ENCODE results near the gene FBXL5.
A peak's percentile ranks its signal among the peaks of the same experiment; 100 is the strongest.

FBXL5 gene

GRCh38 chr4:15675356-15675755 is 20.2 kb upstream of the FBXL5 start:
- DNase-seq, result no peak

GRCh38 chr4:15674926-15675325 is 19.8 kb upstream of the FBXL5 start:
- no peak for DNase-seq

- no peak for DNase-seq
Measured at GRCh38 chr4:15674046-15674445, 18.9 kb upstream of the FBXL5 start.

GRCh38 chr4:15673337-15673736 is 18.2 kb upstream of the FBXL5 start:
- no peak for DNase-seq

- DNase-seq, result no peak
Measured at GRCh38 chr4:15672101-15672500, 16.9 kb upstream of the FBXL5 start.

- DNase-seq, result no peak
Measured at GRCh38 chr4:15670576-15670975, 15.4 kb upstream of the FBXL5 start.

GRCh38 chr4:15668566-15669435 is 13.6 kb upstream of the FBXL5 start:
- DNase-seq, result no peak

GRCh38 chr4:15667006-15667405 is 11.8 kb upstream of the FBXL5 start:
- DNase-seq, result no peak

GRCh38 chr4:15665753-15666365 is 10.7 kb upstream of the FBXL5 start:
- no peak for DNase-seq

GRCh38 chr4:15659768-15660570 is 4.8 kb upstream of the FBXL5 start:
- no peak for DNase-seq

- no peak for DNase-seq
Measured at GRCh38 chr4:15658781-15659180, 3.6 kb upstream of the FBXL5 start.

GRCh38 chr4:15658136-15658770 is 3.1 kb upstream of the FBXL5 start:
- DNase-seq, result no peak

GRCh38 chr4:15657366-15657765 is 2.2 kb upstream of the FBXL5 start:
- DNase-seq, result no peak

- no peak for DNase-seq
Measured at GRCh38 chr4:15656038-15656470, 897 bp upstream of the FBXL5 start.

- DNase-seq, result peak; percentile 31
Measured at GRCh38 chr4:15654593-15655222, 449 bp downstream of the FBXL5 start.

GRCh38 chr4:15653864-15654592 is 1.1 kb downstream of the FBXL5 start:
- DNase-seq, result no peak

GRCh38 chr4:15653420-15653819 is 1.7 kb downstream of the FBXL5 start:
- no peak for DNase-seq

- DNase-seq, result no peak
Measured at GRCh38 chr4:15652841-15653240, 2.3 kb downstream of the FBXL5 start.

GRCh38 chr4:15652191-15652590 is 3.0 kb downstream of the FBXL5 start:
- DNase-seq, result no peak

GRCh38 chr4:15651676-15652075 is 3.5 kb downstream of the FBXL5 start:
- no peak for DNase-seq

GRCh38 chr4:15649914-15650545 is 5.1 kb downstream of the FBXL5 start:
- peak; percentile 24 to 36 for DNase-seq

Data from stimulated activated CD4-positive, alpha-beta T cell treated with anti-CD3 and anti-CD28 coated beads, Interleukin-2, amount 100 ng/mL, for 48 hours (primary cell).